IMR-90 (cell line): ENCODE data around the gene EPB41L2. TPM values are rescaled to one million over a fixed set of nuclear protein-coding genes. Genes with fewer than 3 reads are reported as not detected.

Experiments
- ATAC-seq: fragments of 200-7000 bp; cut with Tn5 transposase; 2 replicates; pipeline ENCODE4 v1.9.1; 2020; ENCODE audit warnings: low read depth, mild to moderate bottlenecking, moderate library complexity
- BruUV-seq: library from RNA; stranded (reverse); fragments of 400-500 nt; replicated peaks from 2 replicates; lab custom pipeline; 2021; lab: Mats Ljungman, UMichigan
- CTCF ChIA-PET: fragments of 300-600 bp; formaldehyde crosslinking; extraction: SDS; loops from one replicate; lab custom pipeline; 2021; ENCODE audit warnings: antibody characterized with exemption; lab: Yijun Ruan, JAX
- POLR2A ChIA-PET: fragments of 300-600 bp; sonication (Branson Sonifier 250); formaldehyde crosslinking; loops from one replicate; lab custom pipeline; 2022; ENCODE audit warnings: antibody characterized with exemption; ENCODE audit not compliant: unreplicated experiment; lab: Charles Lee
- DNase-seq: peaks from one replicate; pipeline ENCODE4 v3.0.0; 2013
- H2AFZ ChIP-seq: replicated peaks from 2 replicates; pipeline ENCODE3; 2013; ENCODE audit warnings: low read length, mild to moderate bottlenecking; ENCODE audit not compliant: poor library complexity
- H2AK5ac ChIP-seq: 2 replicates; pipeline ENCODE4 v1.6.1; 2013; ENCODE audit warnings: low read depth, low read length, inconsistent platforms
- H2AK9ac ChIP-seq: replicated peaks from 2 replicates; pipeline ENCODE3; 2013; ENCODE audit warnings: mild to moderate bottlenecking, low read depth, low read length, moderate library complexity; ENCODE audit not compliant: poor library complexity
- H2BK120ac ChIP-seq: 2 replicates; pipeline ENCODE4 v1.6.1; 2013; ENCODE audit warnings: low read depth, low read length, inconsistent platforms
- H2BK15ac ChIP-seq: 3 replicates; pipeline ENCODE4 v1.6.1; 2013; ENCODE audit warnings: low read depth, low read length, inconsistent platforms
- H2BK20ac ChIP-seq: 2 replicates; pipeline ENCODE4 v1.6.1; 2013; ENCODE audit warnings: low read depth, mild to moderate bottlenecking, inconsistent platforms, low read length, moderate library complexity
- H2BK5ac ChIP-seq: 2 replicates; pipeline ENCODE4 v1.6.1; 2013; ENCODE audit warnings: mild to moderate bottlenecking, low read depth, low read length, inconsistent platforms; ENCODE audit not compliant: poor library complexity, severe bottlenecking
- H3K14ac ChIP-seq: replicated peaks from 2 replicates; pipeline ENCODE4 v1.6.1; 2013; ENCODE audit warnings: low read depth, low read length, inconsistent platforms
- H3K18ac ChIP-seq: 2 replicates; pipeline ENCODE4 v1.6.1; 2013; ENCODE audit warnings: low read depth, low read length, control low read depth
- H3K23ac ChIP-seq: 2 replicates; pipeline ENCODE4 v1.6.1; 2013; ENCODE audit warnings: low read depth, low read length, inconsistent platforms
- H3K27ac ChIP-seq: 2 replicates; pipeline ENCODE4 v1.5.1; 2013; ENCODE audit warnings: mild to moderate bottlenecking, control low read depth, low read length; ENCODE audit not compliant: insufficient read depth
- H3K27me3 ChIP-seq: 2 replicates; pipeline ENCODE4 v1.6.1; 2013; ENCODE audit warnings: low read length; ENCODE audit not compliant: control insufficient read depth, insufficient read depth
- H3K36me3 ChIP-seq: 2 replicates; pipeline ENCODE4 v1.6.1; 2013; ENCODE audit warnings: low read length, mixed read lengths; ENCODE audit not compliant: control insufficient read depth, insufficient read depth
- H3K4ac ChIP-seq: 2 replicates; pipeline ENCODE4 v1.6.1; 2013; ENCODE audit warnings: low read depth, low read length, inconsistent platforms
- H3K4me1 ChIP-seq: 2 replicates; pipeline ENCODE4 v1.6.1; 2013; ENCODE audit warnings: low read length, mixed read lengths; ENCODE audit not compliant: control insufficient read depth, insufficient read depth
- H3K4me2 ChIP-seq: 2 replicates; pipeline ENCODE4 v1.6.1; 2013; ENCODE audit warnings: low read depth, mild to moderate bottlenecking, control low read depth, low read length, moderate library complexity
- H3K4me3 ChIP-seq: 2 replicates; pipeline ENCODE4 v1.5.1; 2013; ENCODE audit warnings: low read depth, mild to moderate bottlenecking, control low read depth, low read length, moderate library complexity; ENCODE audit not compliant: insufficient read depth
- H3K56ac ChIP-seq: 2 replicates; pipeline ENCODE4 v1.6.1; 2013; ENCODE audit warnings: low read length, inconsistent platforms; ENCODE audit not compliant: insufficient read depth; ENCODE audit errors: extremely low read depth
- H3K79me1 ChIP-seq, 2 experiments: 2 replicates each; pipeline ENCODE4 v1.6.1; 2013; ENCODE audit warnings: low read length in 2 of 2, inconsistent platforms in 1 of 2, low read depth in 1 of 2
- H3K9ac ChIP-seq: 2 replicates; pipeline ENCODE4 v1.6.1; 2013; ENCODE audit warnings: low read depth, low read length, control low read depth
- H3K9me1 ChIP-seq: 2 replicates; pipeline ENCODE4 v1.6.1; 2013; ENCODE audit warnings: low read length, inconsistent platforms; ENCODE audit not compliant: insufficient read depth
- H3K9me3 ChIP-seq: 2 replicates; pipeline ENCODE4 v1.6.1; 2013; ENCODE audit warnings: low read length; ENCODE audit not compliant: control insufficient read depth, insufficient read depth
- H4K20me1 ChIP-seq: 2 replicates; pipeline ENCODE4 v1.6.1; 2013; ENCODE audit warnings: low read length, inconsistent platforms; ENCODE audit not compliant: insufficient read depth
- H4K5ac ChIP-seq: 2 replicates; pipeline ENCODE4 v1.6.1; 2013; ENCODE audit warnings: mild to moderate bottlenecking, low read depth, low read length, control low read depth
- H4K8ac ChIP-seq, 2 experiments: 2 replicates each; pipeline ENCODE4 v1.6.1; 2013; ENCODE audit warnings: low read depth in 2 of 2, low read length in 2 of 2, control low read depth in 1 of 2, inconsistent platforms in 1 of 2
- H4K91ac ChIP-seq: 2 replicates; pipeline ENCODE4 v1.6.1; 2013; ENCODE audit warnings: low read depth, low read length, inconsistent platforms; ENCODE audit not compliant: insufficient read depth
- CEBPB ChIP-seq: IDR thresholded peaks from 2 replicates; pipeline ENCODE4 v1.6.1; 2012; ENCODE audit warnings: low read depth, low read length, improper control_type of control experiment
- NFE2L2 ChIP-seq: fragments of 150-350 bp; IDR thresholded peaks from 2 replicates; pipeline ENCODE4 v1.6.1; 2016; ENCODE audit warnings: low read depth, mild to moderate bottlenecking, low read length
- SMC3 ChIP-seq: fragments of 150-350 bp; IDR thresholded peaks from 2 replicates; pipeline ENCODE4 v1.6.1; 2016; ENCODE audit warnings: low read depth, mild to moderate bottlenecking, antibody characterized with exemption, low read length, moderate library complexity
- WGBS, 2 experiments: methylation state at CpG; one replicate each; pipeline versions ENCODE4 v1.1.5 to v1.1.7; 2013; ENCODE audit warnings: missing lambda C conversion rate in 2 of 2; ENCODE audit not compliant: insufficient read length in 1 of 2; ENCODE audit errors: extremely low coverage in 2 of 2; 5-methylcytosine and 5-hydroxymethylcytosine counted together
- dilution Hi-C: fragments of 300-500 bp; cut with HindIII; formaldehyde crosslinking; loops from one replicate; pipeline ENCODE4 v1.14.3; 2018; ENCODE audit warnings: low sequenced_read_pairs; ENCODE audit not compliant: unreplicated experiment
- in situ Hi-C: fragments of 300-500 bp; cut with MboI; formaldehyde crosslinking; loops from 3 replicates; pipeline ENCODE4 v1.14.3; 2019; ENCODE audit warnings: low sequenced_read_pairs, inconsistent platforms, mixed read lengths
- intact Hi-C: fragments of 100-400 bp; cut with micrococcal nuclease; formaldehyde crosslinking; loops from 2 replicates; pipeline ENCODE4 v1.10.0; 2022
- polyA plus RNA-seq, 3 experiments: library from polyadenylated mRNA; depleted of rRNA; stranded (reverse); fragments of >200 nt; gene quantifications; 2 replicates each; pipeline ENCODE4 v1.2.3, GENCODE V29; 2012; ENCODE audit warnings: low replicate concordance in 1 of 3
- total RNA-seq: library from RNA; depleted of rRNA; stranded (reverse); fragments of >200 nt; gene quantifications from 2 replicates; pipeline ENCODE4 v1.2.3, GENCODE V29; 2012

The EPB41L2 gene
- total and polyA plus RNA-seq, 2 of the 4 experiments (the other 2 are of a cell fraction), result 85.7 to 99.8 TPM

DNA sequence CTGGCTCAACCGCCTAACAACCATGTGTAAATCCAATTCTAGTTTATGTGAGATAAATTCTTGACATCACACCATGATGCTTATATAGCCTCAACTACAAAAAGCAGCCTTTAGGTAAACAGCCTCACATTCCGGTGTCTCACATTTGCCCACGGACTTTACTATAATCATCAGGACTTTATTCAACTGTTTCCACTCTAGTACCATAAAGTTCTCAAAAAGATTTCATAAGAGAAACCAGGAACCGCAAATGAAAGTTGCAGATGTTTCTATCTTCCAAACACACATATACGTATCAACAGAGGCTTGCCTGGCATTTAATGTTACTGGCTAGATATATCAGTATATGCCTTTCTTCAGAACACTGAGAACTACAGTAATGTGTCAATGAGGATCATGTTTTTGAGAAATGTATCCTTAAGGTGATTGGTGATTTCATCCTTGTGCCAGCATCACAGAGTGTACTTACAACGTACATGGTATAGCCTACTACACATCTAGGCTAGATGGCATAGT is 80.0 kb downstream of the EPB41L2 start:
- H2BK120ac ChIP-seq, result no peak overlapping the region
- POLR2A ChIA-PET, result no interaction called here

More for the DNA sequence above, 80.0 kb downstream of the EPB41L2 start:
- Histone ChIP-seq H4K20me1 (peaks cover 25% of the 10 kb centered on the region), H3K27me3 (no peaks in the 10 kb centered on the region), H3K4me1 (peaks cover 4% of the 10 kb centered on the region), H3K56ac (no peak overlapping the region), H3K14ac (no peak overlapping the region), H4K5ac (peak overlapping the region; percentile 23; the same call in 1 of the 2 replicates), H3K9me3 (no peaks in the 10 kb centered on the region), H3K9ac (no peak overlapping the region), H3K4me2 (peak overlapping the region; percentile 42; the same call in 1 of the 2 replicates), H3K36me3 (no peaks in the 10 kb centered on the region), H3K4ac (no peak overlapping the region), H3K27ac (no peak overlapping the region), H2BK20ac (no peak overlapping the region), H2BK5ac (no peak overlapping the region), H2AK5ac (no peak overlapping the region), H3K79me1 (peaks cover 42 to 67% of the 10 kb centered on the region in 2 experiments), H3K4me3 (no peak overlapping the region), H3K9me1 (peaks cover 6% of the 10 kb centered on the region; the same call in 1 of the 2 replicates), H4K8ac (no peak overlapping the region), H2AFZ (no peak overlapping the region), H3K18ac (no peak overlapping the region), H2AK9ac (no peak overlapping the region), H4K91ac (no peak overlapping the region), H3K23ac (no peak overlapping the region), H2BK15ac (no peak overlapping the region)
- CTCF ChIA-PET, result no interaction called here
- dilution Hi-C loops (no loop called here), intact Hi-C loops (no loop called here), in situ Hi-C loops (no loop called here)
- WGBS, 2 experiments, result 39% methylated on average over 2 of the region's 6 CpGs; no CpG with 5 or more reads in 1 of the 2 experiments
- no TSS peak for BruUV-seq
- TF ChIP-seq NFE2L2 (no peak), CEBPB (no peak), SMC3 (no peak)
- ATAC-seq (peak; percentile 21), DNase-seq (peak; percentile 44)
